NK-92 (cell line): Measurements from ENCODE around the gene NANS.
"Not testable (repeated sequence)": the region's sequence is repeated elsewhere in the genome, so short reads cannot be mapped to it uniquely, and the experiment has no call there.

Experiments
- DNase-seq: peaks from one replicate; lab custom pipeline; 2025; ENCODE audit not compliant: unreplicated experiment; lab: John Stamatoyannopoulos, UW

Gene NANS

DNA sequence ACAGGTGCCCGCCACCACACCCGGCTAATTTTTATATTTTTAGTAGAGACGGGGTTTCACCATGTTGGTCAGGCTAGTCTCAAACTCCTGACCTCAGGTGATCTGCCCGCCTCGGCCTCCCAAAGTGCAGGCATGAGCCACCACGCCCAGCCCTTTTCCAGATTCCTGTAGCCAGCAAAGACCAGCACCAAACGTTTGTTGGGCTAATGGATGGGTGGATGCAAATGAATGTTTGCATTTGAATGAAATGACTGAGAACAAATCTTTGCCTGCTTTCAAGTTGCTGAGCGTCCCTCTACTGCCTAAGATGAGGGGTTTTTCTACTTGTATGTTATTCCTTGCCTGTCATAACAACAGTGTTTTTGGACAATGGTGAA lies 20.0 kb downstream of the NANS start:
- DNase-seq: not testable (repeated sequence)

DNA sequence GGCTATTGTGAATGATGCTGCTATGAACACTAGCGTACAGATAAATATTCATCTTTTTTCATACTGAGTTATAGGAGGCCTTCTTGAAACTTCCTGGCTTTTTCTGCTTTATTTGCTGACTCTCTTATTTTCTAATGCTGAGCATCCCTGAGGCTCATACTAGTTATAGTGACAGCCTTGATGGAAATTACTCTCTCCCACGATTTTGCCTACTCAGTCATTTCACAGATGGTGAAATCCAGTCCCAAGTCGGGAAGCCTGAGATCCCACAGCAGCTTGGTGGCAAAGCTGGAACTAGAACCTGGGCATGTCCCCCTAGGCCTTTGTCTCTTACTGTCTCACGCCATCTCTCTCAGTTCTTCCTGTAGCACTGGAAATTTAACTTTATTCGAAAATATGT lies 22.4 kb downstream of the NANS start:
- DNase-seq: no peak

DNA sequence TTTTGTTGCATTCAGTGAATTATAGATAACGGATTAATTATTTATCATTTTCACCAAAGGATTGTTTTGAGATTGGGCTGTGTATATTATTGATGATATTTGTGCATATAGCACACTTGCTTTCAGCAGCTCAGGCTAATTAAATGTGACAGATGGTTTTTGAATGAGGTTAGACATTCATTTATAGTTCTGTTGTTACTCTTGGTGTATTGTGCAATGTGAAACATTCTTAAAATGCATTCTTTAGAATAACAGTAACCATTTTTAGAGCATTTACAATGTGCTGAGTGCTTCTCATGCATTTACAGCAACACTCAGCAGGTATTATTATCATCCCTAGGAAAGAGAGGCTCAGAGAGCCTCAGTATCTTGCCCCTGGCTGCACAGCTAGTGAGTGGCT lies 23.8 kb downstream of the NANS start:
- no peak for DNase-seq

DNA sequence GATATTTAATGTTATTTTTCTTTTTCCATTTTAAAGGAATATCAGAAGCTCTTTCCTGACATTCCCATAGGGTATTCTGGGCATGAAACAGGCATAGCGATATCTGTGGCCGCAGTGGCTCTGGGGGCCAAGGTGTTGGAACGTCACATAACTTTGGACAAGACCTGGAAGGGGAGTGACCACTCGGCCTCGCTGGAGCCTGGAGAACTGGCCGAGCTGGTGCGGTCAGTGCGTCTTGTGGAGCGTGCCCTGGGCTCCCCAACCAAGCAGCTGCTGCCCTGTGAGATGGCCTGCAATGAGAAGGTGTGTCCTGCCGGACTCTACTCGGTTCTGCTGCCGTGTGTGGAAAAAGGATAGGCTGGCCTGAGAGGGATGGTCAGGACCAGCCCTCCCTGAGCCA lies 24.2 kb downstream of the NANS start:
- no peak for DNase-seq

GRCh38 chr9:98081477-98082219 lies 25.1 kb downstream of the NANS start:
- DNase-seq: no peak

GRCh38 chr9:98083061-98083501 lies 26.5 kb downstream of the NANS start:
- DNase-seq: no peak

- DNase-seq: no peak
Observed at GRCh38 chr9:98083566-98084183, 27.1 kb downstream of the NANS start.

- DNase-seq: no peak
Observed at GRCh38 chr9:98084396-98084795, 27.9 kb downstream of the NANS start.

DNA sequence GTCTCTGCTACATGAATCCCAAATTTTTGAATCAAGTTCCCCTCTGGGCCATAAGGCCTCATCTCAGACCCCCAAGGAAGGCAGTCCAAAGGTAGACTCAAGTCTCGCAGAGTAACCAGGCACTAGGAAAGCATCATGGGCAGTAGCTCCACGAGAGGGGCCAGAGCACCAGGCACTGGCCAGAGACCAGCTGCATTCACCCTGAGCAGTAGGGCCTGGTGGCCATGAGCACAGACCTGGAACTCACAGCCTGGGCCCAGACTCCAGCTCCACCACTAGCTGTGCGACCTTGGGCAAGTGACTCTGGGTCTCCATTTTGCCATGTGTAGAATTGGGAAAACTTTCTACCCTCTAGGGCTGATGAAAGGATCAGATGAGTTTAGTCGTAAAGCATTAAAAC lies 28.5 kb downstream of the NANS start:
- no peak for DNase-seq

GRCh38 chr9:98085944-98086343 lies 29.4 kb downstream of the NANS start:
- no peak for DNase-seq

DNA sequence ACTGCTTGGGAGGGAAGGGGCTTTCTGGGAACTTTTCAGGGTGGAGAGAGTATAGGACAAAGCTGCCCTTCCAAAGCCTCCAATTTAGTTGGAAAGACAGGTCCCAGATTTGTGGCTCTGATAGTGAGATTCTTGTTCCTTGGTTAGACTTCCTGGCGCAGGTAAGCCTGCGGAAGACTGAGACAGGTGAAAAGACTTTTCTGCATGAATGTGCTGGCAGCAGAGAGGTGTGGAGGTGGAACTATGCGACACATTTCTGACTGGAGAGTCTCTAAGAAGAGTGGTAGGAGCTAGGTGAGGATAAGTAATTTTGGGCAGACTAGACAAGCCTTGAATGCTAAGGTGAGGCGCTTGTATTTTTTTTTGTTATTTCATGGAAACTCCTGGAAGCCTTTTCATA lies 29.9 kb downstream of the NANS start:
- DNase-seq: no peak

DNA sequence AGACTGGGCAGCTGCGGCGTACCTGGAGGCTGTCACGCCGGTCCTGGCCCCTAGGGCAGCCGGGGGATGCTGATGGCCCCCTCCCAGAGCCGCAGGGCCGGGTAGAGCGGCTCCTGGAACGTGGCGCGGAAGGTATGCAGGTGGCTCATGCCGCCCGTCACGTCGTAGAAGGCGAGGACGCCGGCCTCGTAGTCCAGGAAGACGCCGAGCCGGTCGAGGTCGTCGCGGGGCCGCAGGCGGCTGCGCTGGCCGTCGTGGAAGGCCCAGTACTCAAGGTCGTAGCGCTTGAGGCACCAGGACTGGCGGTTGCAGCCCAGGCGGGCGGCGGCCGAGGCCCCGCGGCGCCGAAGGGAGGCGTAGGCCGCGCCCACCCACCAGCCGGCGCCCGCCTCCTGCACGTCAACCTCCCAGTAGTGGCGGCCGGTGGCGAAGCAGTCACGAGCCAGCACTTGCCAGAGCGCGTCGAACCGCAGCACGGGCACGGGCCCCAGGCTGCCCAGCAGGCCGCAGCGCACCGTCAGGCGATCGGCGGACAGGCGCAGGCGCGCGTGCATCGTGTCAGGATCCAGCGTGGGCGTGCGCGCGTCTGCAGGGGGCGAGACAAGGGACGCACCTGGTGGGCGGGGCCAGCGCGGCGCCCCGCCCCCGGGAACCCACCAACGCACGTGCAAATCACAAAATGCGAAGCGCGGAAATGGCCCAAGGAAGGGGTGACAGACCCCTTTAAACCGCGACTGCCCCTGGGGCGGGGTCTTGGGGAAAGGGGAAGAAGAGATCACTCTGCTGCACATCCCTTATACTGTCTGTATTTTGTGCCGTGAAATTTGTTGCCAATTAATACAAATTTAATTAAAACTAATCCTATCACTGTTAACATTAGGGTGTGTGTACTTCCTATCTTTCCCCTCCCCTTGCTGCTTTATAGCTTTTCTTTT lies 31.2 kb downstream of the NANS start:
- no peak for DNase-seq

DNA sequence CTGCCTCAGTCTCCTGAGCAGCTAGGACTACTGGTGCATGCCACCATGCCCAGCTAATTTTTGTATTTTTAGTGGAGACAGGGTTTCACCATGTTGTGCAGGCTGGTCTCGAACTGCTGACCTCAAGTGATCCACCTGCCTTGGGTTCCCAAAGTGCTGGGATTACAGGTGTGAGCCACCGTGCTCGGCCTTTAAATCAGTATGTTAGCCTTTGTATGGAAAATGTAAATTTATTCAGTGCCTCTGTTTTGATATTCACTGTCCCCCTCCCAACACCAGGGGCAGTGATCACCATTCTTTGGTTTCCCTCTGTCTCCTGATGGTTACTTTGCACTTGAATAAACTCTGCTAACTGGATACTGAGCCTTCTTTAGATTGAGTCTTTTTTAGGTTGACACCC lies 34.1 kb downstream of the NANS start:
- DNase-seq: not testable (repeated sequence)

GRCh38 chr9:98091735-98092612 lies 35.4 kb downstream of the NANS start:
- no peak for DNase-seq

- no peak for DNase-seq
Observed at GRCh38 chr9:98092613-98092931, 36.0 kb downstream of the NANS start.

DNA sequence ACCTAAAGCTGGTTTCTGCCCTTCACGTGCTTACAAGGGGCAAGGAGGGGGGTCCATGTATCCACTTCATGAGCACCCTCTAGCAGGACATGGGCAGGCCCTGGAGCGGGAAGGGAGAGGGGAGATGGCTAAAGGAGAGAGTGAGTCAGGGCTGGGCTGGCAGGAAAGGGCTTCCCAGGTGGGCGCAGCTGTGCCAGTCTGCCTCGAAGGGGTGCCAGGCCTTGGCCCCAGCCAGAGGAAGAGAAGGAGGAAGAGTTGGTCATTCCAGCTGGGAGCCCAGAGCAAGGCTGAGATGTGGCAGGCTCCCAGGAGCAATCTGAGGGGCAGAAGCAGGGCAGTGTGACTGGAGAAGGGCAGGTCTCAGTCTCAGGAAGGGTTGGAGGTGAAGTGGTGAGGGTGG lies 37.8 kb downstream of the NANS start:
- DNase-seq: no peak

DNA sequence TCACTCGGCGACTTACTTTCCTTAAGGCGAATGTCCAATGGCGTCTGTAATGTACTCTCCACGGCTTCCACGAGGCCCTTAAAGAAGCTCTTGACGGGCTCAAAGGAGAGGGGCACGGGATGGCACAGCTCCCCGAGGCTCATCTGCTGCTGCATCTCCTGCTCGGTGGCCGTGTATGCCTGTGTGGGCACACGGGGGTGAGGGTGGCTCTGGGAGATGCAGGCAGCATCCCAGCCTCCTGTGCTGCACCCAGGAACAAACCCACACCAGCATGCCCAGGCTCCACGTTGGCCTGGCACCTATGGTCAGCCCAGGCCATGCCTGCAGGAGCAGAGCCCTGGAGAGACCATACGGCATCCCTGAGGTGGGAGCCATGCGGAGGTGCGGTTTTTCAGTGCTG lies 38.3 kb downstream of the NANS start:
- DNase-seq: no peak

DNA sequence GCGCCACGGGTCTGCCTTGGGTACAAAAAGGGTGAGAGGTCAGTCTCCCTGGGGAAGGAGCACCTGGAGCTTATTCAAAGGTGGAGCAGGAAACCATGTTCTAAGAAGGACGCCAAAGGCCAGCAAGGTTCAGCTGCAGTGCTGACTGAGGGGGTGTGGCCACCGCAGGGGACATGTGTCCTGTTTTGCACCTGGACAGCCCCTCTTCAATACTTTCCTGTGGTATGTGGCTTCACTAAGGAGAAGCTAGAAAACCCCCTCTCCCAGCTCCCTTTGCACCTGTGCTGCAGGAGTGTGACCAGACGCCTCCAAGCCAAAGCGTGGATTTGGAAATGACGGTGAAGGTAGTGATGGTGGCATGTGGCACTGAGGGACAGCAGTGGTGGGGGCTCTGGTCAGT lies 38.9 kb downstream of the NANS start:
- DNase-seq: no peak

GRCh38 chr9:98096091-98096490 lies 39.6 kb downstream of the NANS start:
- no peak for DNase-seq

- no peak for DNase-seq
Observed at GRCh38 chr9:98097836-98098235, 41.3 kb downstream of the NANS start.

DNA sequence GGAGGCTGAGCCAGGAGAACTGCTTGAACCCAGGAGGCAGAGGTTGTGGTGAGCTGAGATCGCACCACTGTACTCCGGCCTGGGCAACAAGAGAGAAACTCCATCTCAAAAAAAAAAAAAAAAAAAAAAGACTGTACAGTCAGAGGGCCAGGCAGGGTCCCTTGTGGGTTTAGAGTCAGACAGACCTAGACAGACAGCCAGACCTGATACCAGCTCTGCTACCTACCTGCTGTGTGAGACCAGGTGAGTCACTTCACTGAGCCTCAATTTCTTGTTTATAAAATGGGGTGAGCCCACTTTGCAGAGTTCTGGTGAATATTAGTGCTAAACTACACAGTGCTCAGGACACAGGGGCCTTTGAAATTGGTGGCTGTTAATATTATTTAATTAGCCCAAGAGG lies 42.8 kb downstream of the NANS start:
- DNase-seq: no peak
